Measurements from ENCODE around the gene AP2A2.

- no peak for TF ChIP-seq CTCF (IDR thresholded peaks at IDR 0.05; ENCODE audit: low read depth, low read length, poor library complexity, severe bottlenecking)
- TF ChIP-seq EZH2phosphoT487 (IDR thresholded peaks at IDR 0.05; ENCODE audit: borderline replicate concordance, low read length), result no peak
Measured at GRCh38 chr11:984546-984945, 58.9 kb downstream of the AP2A2 start.
